ENCODE measurements around the gene APOB.
A peak's percentile ranks its signal among the peaks of the same experiment; 100 is the strongest.

The APOB gene

GRCh38 chr2:21025690-21026478 lies 18.0 kb downstream of the APOB start:
- Histone ChIP-seq H3K27ac (no peak overlapping the region), H3K9ac (no peak overlapping the region), H3K4me1 (peaks cover 11% of the 10 kb centered on the region), H3K27me3 (no peaks in the 10 kb centered on the region), H3K36me3 (no peaks in the 10 kb centered on the region), H3K4me3 (no peak overlapping the region), H3K4me2 (no peak overlapping the region), H4K20me1 (no peaks in the 10 kb centered on the region), H3K9me3 (no peaks in the 10 kb centered on the region)
- TF ChIP-seq Cebpa-rat (IDR thresholded peaks at IDR 0.05) = no peak

DNA sequence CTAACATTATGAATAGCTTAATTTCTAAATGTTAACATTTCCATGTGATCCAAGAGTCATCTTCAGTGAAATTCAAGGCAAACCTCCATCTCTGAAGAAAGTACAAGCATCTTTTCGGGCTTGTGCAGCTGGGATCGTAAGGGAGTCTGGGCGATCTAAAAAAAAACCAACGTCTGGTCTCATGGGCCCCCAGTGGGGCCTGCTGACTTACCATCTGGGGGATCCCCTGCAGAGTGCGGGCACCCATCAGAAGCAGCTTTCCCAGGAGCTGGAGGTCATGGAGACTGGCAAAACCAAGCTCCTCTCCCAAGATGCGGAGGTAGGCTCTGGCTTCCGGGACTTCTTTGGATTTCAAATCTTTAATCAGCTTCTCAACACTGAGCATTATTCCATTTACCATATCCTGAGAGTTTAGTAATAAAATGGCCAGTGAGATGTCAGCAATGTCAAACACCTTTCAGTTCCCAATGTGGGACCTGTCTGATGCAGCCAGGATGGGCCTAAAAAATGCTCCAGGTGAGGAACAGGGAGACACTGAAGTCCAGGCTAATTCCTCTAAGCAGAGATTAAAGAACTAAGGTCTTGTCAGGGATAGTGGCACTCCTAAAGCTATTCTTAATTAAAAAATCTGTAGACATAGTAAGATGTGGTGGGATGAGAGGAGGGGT lies 19.0 kb downstream of the APOB start:
- TF ChIP-seq Cebpa-rat (IDR thresholded peaks at IDR 0.05) = no peak
- peaks cover 11% of the 10 kb centered on the region for H3K4me1 ChIP-seq
- no peak overlapping the region for H3K9ac ChIP-seq
- no peaks in the 10 kb centered on the region for H4K20me1 ChIP-seq
- no peaks in the 10 kb centered on the region for H3K27me3 ChIP-seq
- no peak overlapping the region for H3K4me3 ChIP-seq
- H3K4me2 ChIP-seq = peak overlapping the region; percentile 51
- H3K27ac ChIP-seq = no peak overlapping the region
- H3K36me3 ChIP-seq = no peaks in the 10 kb centered on the region
- H3K9me3 ChIP-seq = no peaks in the 10 kb centered on the region

DNA sequence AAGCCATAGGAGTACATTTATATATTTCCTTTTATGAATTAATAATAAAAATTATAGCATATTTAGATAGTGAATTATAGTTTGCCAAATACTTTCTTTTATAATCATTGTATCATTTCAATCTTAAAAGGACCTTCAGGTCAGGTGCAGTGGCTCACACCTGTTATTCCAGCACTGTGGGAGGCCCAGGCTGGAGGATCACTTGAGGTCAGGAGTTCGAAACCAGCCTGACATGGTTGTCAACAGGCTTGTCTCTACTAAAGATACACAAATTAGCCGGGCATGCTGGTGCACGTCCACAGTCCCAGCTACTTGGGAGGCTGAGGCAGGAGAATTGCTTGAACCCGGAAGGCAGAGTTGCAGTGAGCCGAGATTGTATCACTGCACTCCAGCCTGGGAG lies 19.7 kb downstream of the APOB start:
- no peaks in the 10 kb centered on the region for H3K27me3 ChIP-seq
- peaks cover 11% of the 10 kb centered on the region for H3K4me1 ChIP-seq
- H3K27ac ChIP-seq = no peak overlapping the region
- no peaks in the 10 kb centered on the region for H3K36me3 ChIP-seq
- H3K4me3 ChIP-seq = no peak overlapping the region
- H4K20me1 ChIP-seq = no peaks in the 10 kb centered on the region
- H3K9me3 ChIP-seq = no peaks in the 10 kb centered on the region
- no peak overlapping the region for H3K9ac ChIP-seq
- H3K4me2 ChIP-seq = peak overlapping the region; percentile 51
- TF ChIP-seq Cebpa-rat (IDR thresholded peaks at IDR 0.05) = no peak

DNA sequence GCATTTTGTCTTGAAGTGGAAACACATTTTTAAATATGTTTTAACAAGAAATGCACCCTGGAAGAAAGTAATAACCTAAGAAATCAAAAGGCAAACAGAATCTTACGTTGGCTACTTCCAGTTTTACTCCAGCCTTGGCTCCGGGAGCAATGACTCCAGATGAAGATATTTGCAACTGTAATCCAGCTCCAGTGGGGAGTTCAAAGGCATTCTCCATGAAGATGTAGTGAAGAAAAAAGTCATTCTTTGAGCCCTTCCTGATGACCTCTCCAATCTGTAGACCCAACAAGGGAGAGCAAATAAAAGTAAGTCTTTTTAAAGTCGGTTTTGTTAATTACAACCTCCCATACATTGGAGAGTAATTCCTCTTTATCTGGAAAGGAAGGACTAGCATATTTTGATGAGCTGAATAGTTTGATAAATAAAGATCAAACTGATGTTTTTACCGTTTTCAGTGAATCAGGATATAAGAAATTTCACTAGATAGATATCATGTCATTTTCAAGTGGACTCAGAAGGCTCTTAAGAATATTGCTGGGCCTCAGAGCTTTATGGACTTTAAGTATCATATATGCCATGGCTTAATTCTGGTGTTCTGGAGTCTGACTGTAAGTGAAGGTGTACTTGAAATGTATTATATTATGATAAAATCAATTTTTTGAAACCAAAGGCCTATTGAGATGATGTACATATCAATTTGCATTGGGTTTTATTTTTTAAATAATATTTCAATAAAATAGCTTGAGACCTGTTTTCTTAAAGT lies 20.3 kb downstream of the APOB start:
- no peaks in the 10 kb centered on the region for H4K20me1 ChIP-seq
- H3K36me3 ChIP-seq = no peaks in the 10 kb centered on the region
- no peaks in the 10 kb centered on the region for H3K9me3 ChIP-seq
- no peak for TF ChIP-seq Cebpa-rat (IDR thresholded peaks at IDR 0.05)
- H3K4me1 ChIP-seq = peaks cover 11% of the 10 kb centered on the region
- H3K27ac ChIP-seq = no peak overlapping the region
- H3K27me3 ChIP-seq = no peaks in the 10 kb centered on the region
- H3K4me2 ChIP-seq = no peak overlapping the region
- H3K9ac ChIP-seq = no peak overlapping the region
- H3K4me3 ChIP-seq = no peak overlapping the region

- Histone ChIP-seq H3K4me2 (no peak overlapping the region), H3K27ac (no peak overlapping the region), H4K20me1 (no peaks in the 10 kb centered on the region), H3K27me3 (no peaks in the 10 kb centered on the region), H3K36me3 (no peaks in the 10 kb centered on the region), H3K4me1 (peaks cover 11% of the 10 kb centered on the region), H3K4me3 (no peak overlapping the region), H3K9me3 (no peaks in the 10 kb centered on the region), H3K9ac (no peak overlapping the region)
- no peak for TF ChIP-seq Cebpa-rat (IDR thresholded peaks at IDR 0.05)
Measured at GRCh38 chr2:21022792-21023367, 21.0 kb downstream of the APOB start.

DNA sequence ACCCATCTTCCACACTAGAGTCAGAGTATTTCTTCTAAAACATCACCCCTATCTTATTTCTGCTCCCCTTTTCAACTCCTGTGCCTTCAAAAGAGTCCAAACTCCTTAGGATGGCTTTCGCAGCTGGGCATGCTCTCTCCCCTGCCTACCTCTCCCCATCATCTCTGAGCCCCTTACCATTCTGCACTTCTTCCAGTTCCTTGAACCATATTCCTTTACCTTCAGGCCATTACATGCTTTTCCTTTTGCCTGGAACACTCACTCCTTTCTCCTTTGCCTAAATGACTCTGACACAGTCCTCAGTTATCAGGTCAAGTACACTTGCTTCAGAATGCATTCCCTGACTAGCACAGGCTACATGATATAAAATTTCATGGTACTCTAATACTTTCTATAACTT lies 22.4 kb downstream of the APOB start:
- Histone ChIP-seq H3K36me3 (no peaks in the 10 kb centered on the region), H3K9me3 (no peaks in the 10 kb centered on the region), H3K4me1 (peaks cover 11% of the 10 kb centered on the region), H4K20me1 (no peaks in the 10 kb centered on the region), H3K27ac (no peak overlapping the region), H3K27me3 (no peaks in the 10 kb centered on the region), H3K4me3 (no peak overlapping the region), H3K4me2 (no peak overlapping the region), H3K9ac (no peak overlapping the region)
- TF ChIP-seq Cebpa-rat (IDR thresholded peaks at IDR 0.05) = no peak

- no peak for TF ChIP-seq Cebpa-rat (IDR thresholded peaks at IDR 0.05)
- Histone ChIP-seq H3K4me3 (no peak overlapping the region), H3K4me2 (no peak overlapping the region), H3K27me3 (no peaks in the 10 kb centered on the region), H3K9me3 (no peaks in the 10 kb centered on the region), H3K27ac (no peak overlapping the region), H3K36me3 (no peaks in the 10 kb centered on the region), H4K20me1 (no peaks in the 10 kb centered on the region), H3K4me1 (peaks cover 11% of the 10 kb centered on the region), H3K9ac (no peak overlapping the region)
Measured at GRCh38 chr2:21020668-21021288, 23.1 kb downstream of the APOB start.

GRCh38 chr2:21020031-21020667 lies 23.7 kb downstream of the APOB start:
- H4K20me1 ChIP-seq = no peaks in the 10 kb centered on the region
- peaks cover 10% of the 10 kb centered on the region for H3K4me1 ChIP-seq
- TF ChIP-seq Cebpa-rat (IDR thresholded peaks at IDR 0.05) = no peak

DNA sequence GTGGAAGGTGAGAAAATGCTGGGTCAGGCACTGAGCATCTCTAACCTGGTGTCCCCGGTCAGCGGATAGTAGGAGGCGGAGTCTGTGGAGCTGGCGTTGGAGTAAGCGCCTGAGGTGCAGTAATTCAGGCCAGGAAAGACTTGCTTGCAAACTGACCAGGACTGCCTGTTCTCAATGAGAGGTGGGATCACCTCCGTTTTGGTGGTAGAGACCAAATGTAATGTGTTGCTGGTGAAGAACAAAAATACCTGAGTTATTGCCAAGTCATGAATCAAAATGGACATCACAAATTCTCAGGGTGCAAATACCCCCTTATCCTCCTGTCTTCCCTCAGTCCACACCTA lies 24.2 kb downstream of the APOB start:
- no peak for TF ChIP-seq Cebpa-rat (IDR thresholded peaks at IDR 0.05)
- H3K4me2 ChIP-seq = no peak overlapping the region
- H3K27ac ChIP-seq = no peak overlapping the region
- H3K4me1 ChIP-seq = peaks cover 5% of the 10 kb centered on the region
- H3K36me3 ChIP-seq = no peaks in the 10 kb centered on the region
- H3K9me3 ChIP-seq = no peaks in the 10 kb centered on the region
- H3K27me3 ChIP-seq = no peaks in the 10 kb centered on the region
- no peak overlapping the region for H3K9ac ChIP-seq
- H4K20me1 ChIP-seq = no peaks in the 10 kb centered on the region
- H3K4me3 ChIP-seq = no peak overlapping the region

More at GRCh38 chr2:21020031-21020667, 23.7 kb downstream of the APOB start:
- Histone ChIP-seq H3K4me3 (no peak overlapping the region), H3K4me2 (no peak overlapping the region), H3K36me3 (no peaks in the 10 kb centered on the region), H3K27me3 (no peaks in the 10 kb centered on the region), H3K9me3 (no peaks in the 10 kb centered on the region), H3K27ac (no peak overlapping the region), H3K9ac (no peak overlapping the region)

All from BLaER1 (cell line).